HG02981 (cell line): ENCODE results near the gene CEMIP.

Experiments used
- ATAC-seq: cut with Tn5 transposase; IDR thresholded peaks from one replicate; pipeline ENCODE4 v1.9.1; 2021; ENCODE audit warnings: mild to moderate bottlenecking, moderate library complexity; ENCODE audit not compliant: unreplicated experiment

The CEMIP gene

GRCh38 chr15:80921736-80922410 is 142.7 kb downstream of the CEMIP start:
- ATAC-seq: no peak

- ATAC-seq: no peak
These were observed 144.5 kb downstream of the CEMIP start for GRCh38 chr15:80923668-80924067.

- no peak for ATAC-seq
These were observed 145.1 kb downstream of the CEMIP start for GRCh38 chr15:80924278-80924677.

- no peak for ATAC-seq
These were observed 146.5 kb downstream of the CEMIP start for GRCh38 chr15:80925597-80926059.

DNA sequence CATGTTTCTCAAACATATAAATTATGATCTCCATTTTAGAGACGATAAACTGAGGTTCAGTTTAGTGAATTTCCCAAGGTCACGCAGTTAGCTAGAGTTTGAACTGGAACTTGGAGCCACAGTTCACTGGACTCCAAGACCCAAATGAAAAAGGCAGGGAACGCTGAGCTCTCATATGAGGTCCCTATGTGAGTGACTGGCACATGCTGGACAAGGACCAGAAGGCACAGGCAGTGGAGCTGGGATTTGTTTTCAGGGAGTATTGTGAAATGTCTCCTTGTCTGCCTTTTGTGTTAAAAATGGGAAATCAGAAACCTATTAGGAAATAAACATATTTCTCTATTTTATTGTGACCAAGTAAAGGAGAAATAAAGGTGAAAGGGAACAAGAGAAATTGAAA is 147.0 kb downstream of the CEMIP start:
- no peak for ATAC-seq

DNA sequence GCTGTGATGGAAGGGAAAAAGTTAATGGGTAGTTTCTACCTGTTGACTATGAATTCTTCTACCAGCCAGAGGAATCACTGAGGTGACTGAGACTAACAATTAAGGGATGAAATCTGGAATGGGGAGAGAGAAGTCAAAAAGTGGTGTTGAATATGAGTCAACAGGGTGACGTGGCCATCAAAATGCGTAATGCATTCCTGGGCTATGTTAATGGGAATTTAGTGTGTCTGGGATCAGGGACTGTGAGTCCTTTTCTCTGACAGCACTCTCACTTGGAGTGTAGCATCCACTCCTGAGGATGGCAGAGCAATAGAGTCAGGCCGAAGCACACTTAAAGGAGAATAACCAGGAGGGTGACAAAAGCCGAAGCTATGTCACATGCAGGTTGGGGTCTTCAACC is 150.1 kb downstream of the CEMIP start:
- no peak for ATAC-seq

- no peak for ATAC-seq
These were observed 150.5 kb downstream of the CEMIP start for GRCh38 chr15:80929689-80930088.

DNA sequence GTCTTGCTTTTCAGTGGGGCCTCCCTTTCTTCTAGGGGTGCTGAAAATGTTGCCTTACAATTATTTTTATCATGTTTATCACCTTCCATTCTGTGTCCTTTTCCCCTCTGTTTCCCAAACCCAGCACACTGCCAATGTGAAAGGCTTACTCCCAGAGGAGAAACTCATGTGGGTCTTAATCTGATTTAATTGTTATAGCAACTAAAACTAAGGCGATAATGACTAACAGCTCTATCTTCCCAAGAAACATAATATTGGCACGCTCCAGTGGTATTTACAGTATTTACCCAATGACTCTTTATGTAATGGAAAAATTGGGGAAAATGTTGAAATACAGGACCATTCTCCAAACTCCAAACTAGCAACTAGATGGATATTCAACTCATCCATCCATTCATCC is 152.0 kb downstream of the CEMIP start:
- ATAC-seq: no peak

- ATAC-seq: no peak
These were observed 152.7 kb downstream of the CEMIP start for GRCh38 chr15:80931721-80932512.

GRCh38 chr15:80932513-80932815 is 153.3 kb downstream of the CEMIP start:
- ATAC-seq: no peak

GRCh38 chr15:80932989-80933388 is 153.8 kb downstream of the CEMIP start:
- ATAC-seq: no peak

- ATAC-seq: no peak
These were observed 155.6 kb downstream of the CEMIP start for GRCh38 chr15:80934761-80935221.

DNA sequence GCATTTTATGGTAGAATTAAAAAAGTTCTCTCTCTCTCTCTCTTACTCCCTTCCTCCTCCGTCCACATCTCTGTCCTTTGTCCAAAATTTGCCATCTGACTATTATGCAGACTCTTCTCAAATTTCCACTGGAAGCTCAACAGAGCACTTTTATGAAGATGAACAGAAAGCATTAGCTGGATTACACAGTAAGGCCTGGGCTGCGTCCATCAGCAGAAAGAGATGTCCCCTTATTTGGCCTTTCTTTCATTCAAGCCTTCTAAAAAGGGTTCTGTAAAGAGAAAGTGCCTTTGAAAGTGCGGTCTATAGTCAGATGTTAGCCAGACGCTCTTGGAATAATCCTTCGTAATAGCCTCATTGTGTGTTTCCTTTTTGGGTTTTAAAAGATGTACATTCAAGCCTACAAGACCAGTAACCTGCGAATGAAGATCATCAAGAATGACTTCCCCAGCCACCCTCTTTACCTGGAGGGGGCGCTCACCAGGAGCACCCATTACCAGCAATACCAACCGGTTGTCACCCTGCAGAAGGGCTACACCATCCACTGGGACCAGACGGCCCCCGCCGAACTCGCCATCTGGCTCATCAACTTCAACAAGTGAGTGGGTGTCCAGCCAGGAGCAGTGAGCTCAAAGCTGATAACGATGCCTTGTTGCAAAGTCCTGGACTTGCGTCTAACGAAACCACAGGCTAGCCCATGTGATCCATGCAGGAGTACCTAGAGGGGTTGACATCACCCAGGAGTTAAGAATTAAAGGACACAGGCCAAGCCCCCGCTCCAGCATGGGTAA is 157.3 kb downstream of the CEMIP start:
- ATAC-seq: no peak

GRCh38 chr15:80937718-80938117 is 158.5 kb downstream of the CEMIP start:
- no peak for ATAC-seq

GRCh38 chr15:80939216-80939615 is 160.0 kb downstream of the CEMIP start:
- no peak for ATAC-seq

- no peak for ATAC-seq
These were observed 161.2 kb downstream of the CEMIP start for GRCh38 chr15:80940331-80940730.

DNA sequence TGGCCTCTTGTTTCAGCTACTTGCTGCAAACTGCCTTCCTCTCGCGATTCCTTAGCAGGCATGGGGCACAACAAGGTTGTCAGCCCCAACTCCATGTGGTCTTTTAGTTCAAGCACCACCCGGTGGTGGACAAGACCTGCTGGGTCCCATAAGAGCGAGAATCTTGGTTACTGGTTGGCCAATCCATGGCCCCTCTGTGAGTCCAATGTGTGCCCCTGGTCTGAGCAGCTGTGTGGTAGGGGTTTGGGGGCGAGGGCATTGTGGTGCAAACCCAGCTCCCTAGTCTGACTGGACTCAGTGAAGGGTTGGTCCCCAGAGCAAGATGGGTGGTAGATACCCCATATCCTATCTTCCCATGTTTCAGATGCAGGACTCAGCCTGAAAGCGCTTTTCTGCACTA is 161.7 kb downstream of the CEMIP start:
- no peak for ATAC-seq

DNA sequence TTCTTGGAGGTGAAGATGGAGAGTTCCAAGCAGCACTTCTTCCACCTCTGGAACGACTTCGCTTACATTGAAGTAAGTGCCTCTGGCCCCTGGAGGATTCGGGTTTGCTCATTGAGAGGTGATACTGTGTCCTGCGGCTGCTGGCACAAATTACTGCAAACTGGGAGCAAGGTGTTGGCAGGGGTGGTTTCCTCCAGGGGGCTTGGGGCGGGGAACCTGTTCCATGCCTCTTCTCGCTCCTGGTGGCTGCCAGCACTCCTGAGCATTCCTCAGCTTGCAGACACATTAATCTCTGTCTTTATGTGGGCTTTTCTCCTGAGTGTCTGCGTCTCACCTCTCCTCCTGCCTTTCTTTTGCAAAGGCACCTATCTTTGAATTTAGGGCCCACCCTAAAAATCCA is 163.1 kb downstream of the CEMIP start:
- ATAC-seq: no peak

DNA sequence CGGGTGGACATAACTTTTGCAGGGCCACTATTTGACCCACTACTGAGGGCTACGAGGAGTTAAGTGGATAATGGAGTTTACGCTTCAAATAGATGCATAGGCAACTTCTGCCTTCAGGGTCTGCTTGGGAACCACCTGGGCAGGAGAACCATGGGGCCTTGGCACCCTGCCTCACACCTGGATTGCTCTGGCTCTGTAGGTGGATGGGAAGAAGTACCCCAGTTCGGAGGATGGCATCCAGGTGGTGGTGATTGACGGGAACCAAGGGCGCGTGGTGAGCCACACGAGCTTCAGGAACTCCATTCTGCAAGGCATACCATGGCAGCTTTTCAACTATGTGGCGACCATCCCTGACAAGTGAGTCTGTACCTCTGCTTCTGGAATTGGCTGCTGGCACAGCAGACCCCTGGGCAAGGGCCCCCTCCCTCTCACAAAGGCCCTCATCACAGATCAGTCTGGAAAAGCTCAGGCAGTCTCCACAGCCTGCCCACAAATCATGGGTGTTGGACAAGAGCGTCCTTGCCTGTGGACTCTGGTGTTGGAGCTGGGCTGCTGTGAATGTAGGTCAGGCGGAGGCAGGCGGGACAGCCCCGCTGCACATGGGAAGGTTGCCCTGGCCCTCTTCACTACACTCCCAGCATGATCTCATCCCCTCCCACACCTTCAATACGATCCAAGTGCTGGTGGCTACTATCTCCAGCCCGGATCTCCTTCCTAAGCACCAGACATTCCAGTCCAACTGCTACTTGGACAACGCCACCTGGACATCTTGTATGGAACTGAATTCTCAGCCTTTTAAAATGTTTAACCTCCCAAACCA is 163.8 kb downstream of the CEMIP start:
- no peak for ATAC-seq

GRCh38 chr15:80944818-80945217 is 165.6 kb downstream of the CEMIP start:
- ATAC-seq: no peak

DNA sequence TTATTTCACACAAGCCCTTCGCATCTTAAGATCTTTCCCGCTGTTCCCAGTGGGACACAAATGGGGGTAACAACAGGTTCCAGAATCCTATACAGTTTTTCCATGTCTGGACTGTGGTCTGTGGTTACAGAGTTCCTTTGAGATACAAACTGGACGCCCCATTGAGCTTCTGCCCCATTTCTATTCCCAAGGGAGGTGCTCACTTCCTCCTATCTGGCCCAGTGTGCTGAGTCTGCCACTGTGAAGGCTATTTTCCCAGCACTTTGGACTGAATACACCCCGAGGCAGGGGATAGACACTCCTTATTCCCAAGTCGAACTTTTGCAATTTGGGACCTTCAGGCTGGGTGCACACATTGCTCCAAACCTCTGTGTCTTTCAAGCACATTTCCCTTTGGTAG is 166.4 kb downstream of the CEMIP start:
- no peak for ATAC-seq
